Gastroesophageal sphincter (tissue), 4 donors: Measurements from ENCODE around the gene SFT2D3. TPM values are rescaled to one million over a fixed set of nuclear protein-coding genes. Genes with fewer than 3 reads are reported as not detected.

Experiments
- ATAC-seq: fragments of 150-250 bp; one replicate; pipeline ENCODE4 v1.9.1; 2016; ENCODE audit warnings: mild to moderate bottlenecking, moderate library complexity
- H3K27ac ChIP-seq, 4 donors: fragments of 200-600 bp; sonication (generic) in 3 of 4; 1 replicate in 3 of 4; 2 replicates in 1 of 4; pipeline ENCODE4 v1.5.1; 2016 to 2019
- H3K27me3 ChIP-seq: fragments of 200-600 bp; sonication (generic); one replicate; pipeline ENCODE4 v1.5.1; 2019
- H3K36me3 ChIP-seq, 2 donors: fragments of 200-600 bp; sonication (generic); one replicate each; pipeline ENCODE4 v1.5.1; 2019; ENCODE audit warnings: control low read depth in 1 of 2
- H3K4me1 ChIP-seq, 3 donors: fragments of 200-600 bp; sonication (generic); 1 replicate in 2 of 3; 2 replicates in 1 of 3; pipeline ENCODE4 v1.5.1; 2016 to 2019; ENCODE audit warnings: control low read depth in 2 of 3
- H3K4me3 ChIP-seq, 2 donors: fragments of 200-600 bp; sonication (generic); one replicate each; pipeline ENCODE4 v1.5.1; 2019; ENCODE audit warnings: mild to moderate bottlenecking in 1 of 2, moderate library complexity in 1 of 2
- H3K9me3 ChIP-seq, 3 donors: fragments of 200-600 bp; sonication (generic); one replicate each; pipeline ENCODE4 v1.5.1; 2017 to 2019; ENCODE audit warnings: control low read depth in 2 of 3
- CTCF ChIP-seq, 4 experiments: fragments of 200-600 bp in 2 of 4; fragments of 450-650 bp in 2 of 4; sonication (generic) in 1 of 4; IDR thresholded peaks; one replicate each; pipeline ENCODE4 v1.5.1; 2017 to 2019; ENCODE audit warnings: antibody characterized with exemption in 4 of 4, mild to moderate bottlenecking in 2 of 4, moderate library complexity in 2 of 4
- EP300 ChIP-seq: sonication (generic); formaldehyde crosslinking; IDR thresholded peaks from one replicate; pipeline ENCODE4 v1.6.1; 2017; ENCODE audit warnings: antibody characterized with exemption, mild to moderate bottlenecking
- POLR2A ChIP-seq, 2 donors: fragments of 450-650 bp; IDR thresholded peaks; one replicate each; pipeline ENCODE4 v1.6.1; 2017; ENCODE audit warnings: antibody characterized with exemption in 2 of 2, mild to moderate bottlenecking in 2 of 2, moderate library complexity in 1 of 2
- POLR2AphosphoS5 ChIP-seq: sonication (generic); formaldehyde crosslinking; IDR thresholded peaks from one replicate; pipeline ENCODE4 v1.6.1; 2017; ENCODE audit warnings: antibody characterized with exemption
- WGBS, 2 donors: methylation state at CpG; one replicate each; pipeline ENCODE4 v1.1.5; 2018; ENCODE audit warnings: low coverage in 1 of 2; 5-methylcytosine and 5-hydroxymethylcytosine counted together
- total RNA-seq, 4 donors: library from RNA; depleted of rRNA; stranded (reverse); fragments of >200 nt; gene quantifications; one replicate each; pipeline ENCODE4 v1.1.0, GENCODE V29; 2016

SFT2D3 gene
- total RNA-seq, 4 donors from 2014 or later = 7.2 to 15.2 (median 10.3) TPM

DNA sequence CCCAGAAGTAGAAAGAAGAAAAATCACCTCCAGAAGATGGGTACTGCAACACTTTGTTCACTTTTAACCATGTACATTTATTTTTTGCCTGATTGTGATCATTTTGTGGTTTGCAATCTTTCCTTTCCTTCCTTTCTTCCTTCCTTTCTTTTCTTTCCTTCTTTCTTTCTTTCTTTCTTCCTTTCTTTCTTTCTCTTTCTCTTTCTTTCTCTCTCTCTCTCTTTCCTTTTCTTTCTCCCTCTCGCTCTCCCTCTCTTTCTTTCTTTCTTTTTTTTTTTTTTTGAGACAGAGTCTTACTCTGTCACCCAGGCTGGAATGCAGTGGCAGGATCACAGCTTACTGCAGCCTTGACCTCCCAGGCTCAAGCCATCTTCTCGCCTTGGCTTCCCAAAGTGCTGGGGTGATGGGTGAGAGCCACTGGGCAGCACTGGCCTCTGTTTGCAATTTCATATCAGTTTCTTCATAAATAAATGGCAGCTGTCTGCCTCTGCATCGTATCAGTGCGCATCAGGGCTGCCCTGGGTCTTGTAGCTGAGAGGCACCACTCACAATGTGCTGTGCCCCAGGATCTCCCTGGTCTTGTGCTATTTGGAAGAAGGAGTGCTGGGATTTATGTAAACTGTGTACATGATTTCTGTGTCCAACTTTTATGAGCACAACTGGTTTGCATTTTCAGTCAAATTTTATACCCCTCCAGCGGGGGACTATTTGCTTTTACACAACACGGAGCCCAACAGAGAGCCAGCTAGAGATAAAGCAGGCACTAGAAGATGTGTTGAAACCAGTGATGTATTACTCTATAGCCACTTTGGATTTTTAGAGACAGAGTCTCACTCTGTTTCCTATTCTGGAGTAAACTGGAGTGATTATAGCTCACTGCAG lies 19.1 kb upstream of the SFT2D3 start:
- peak overlapping the region; percentile 26 to 80 (median 70) for H3K27ac ChIP-seq
- TF ChIP-seq EP300 (no peak), POLR2AphosphoS5 (no peak), POLR2A (IDR thresholded peaks at IDR 0.05) (no peak), CTCF (IDR thresholded peaks at IDR 0.05) (no peak)
- no peak overlapping the region for H3K4me3 ChIP-seq
- 77 to 90% methylated on average over 2 to 3 of the region's 6 CpGs for WGBS, 2 donors
- H3K4me1 ChIP-seq = peaks cover 0 to 75% (median 20%) of the 10 kb centered on the region in 3 donors
- no peaks in the 10 kb centered on the region for H3K9me3 ChIP-seq
- no peak for ATAC-seq
- H3K27me3 ChIP-seq = no peaks in the 10 kb centered on the region
- no peaks in the 10 kb centered on the region for H3K36me3 ChIP-seq

DNA sequence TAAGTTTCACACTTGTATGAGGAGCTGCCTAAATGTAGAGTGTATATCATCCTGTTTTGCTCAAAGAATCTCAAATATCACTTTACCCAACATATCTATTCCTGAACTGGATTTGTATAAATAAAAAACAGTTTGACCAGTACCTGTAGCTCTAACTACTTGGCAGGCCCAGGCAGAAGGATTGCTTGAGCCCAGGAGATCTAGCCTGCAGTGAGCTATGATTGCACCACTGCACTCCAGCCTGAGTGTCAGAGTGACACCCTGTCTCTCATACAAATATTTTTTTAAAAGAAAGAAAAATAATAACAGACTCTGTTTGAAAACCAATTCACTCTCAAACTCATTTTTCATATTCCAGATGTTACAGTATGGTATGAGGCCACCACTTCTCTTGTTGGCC lies 18.2 kb upstream of the SFT2D3 start:
- no peak for TF ChIP-seq EP300
- TF ChIP-seq POLR2A (IDR thresholded peaks at IDR 0.05) = no peak
- no peak for TF ChIP-seq CTCF (IDR thresholded peaks at IDR 0.05)
- no peak for TF ChIP-seq POLR2AphosphoS5
- Histone ChIP-seq H3K4me3 (no peak overlapping the region), H3K27ac (peak overlapping the region; percentile 26 to 80 (median 70)), H3K36me3 (no peaks in the 10 kb centered on the region), H3K27me3 (no peaks in the 10 kb centered on the region), H3K9me3 (no peaks in the 10 kb centered on the region), H3K4me1 (peaks cover 0 to 70% (median 20%) of the 10 kb centered on the region in 3 donors)
- ATAC-seq = no peak

GRCh38 chr2:127683757-127684156 lies 17.5 kb upstream of the SFT2D3 start:
- ATAC-seq = peak; percentile 5
- no peak for TF ChIP-seq EP300
- TF ChIP-seq POLR2A (IDR thresholded peaks at IDR 0.05) = no peak
- TF ChIP-seq CTCF (IDR thresholded peaks at IDR 0.05) = no peak
- TF ChIP-seq POLR2AphosphoS5 = no peak
- H3K9me3 ChIP-seq = no peaks in the 10 kb centered on the region
- H3K36me3 ChIP-seq = no peaks in the 10 kb centered on the region
- no peak overlapping the region for H3K4me3 ChIP-seq
- WGBS, 2 donors = 12 to 29% methylated on average over 6 to 8 of the region's 15 CpGs
- peak overlapping the region; percentile 26 to 80 (median 70) for H3K27ac ChIP-seq
- peaks cover 0 to 63% (median 20%) of the 10 kb centered on the region in 3 donors for H3K4me1 ChIP-seq
- no peaks in the 10 kb centered on the region for H3K27me3 ChIP-seq

DNA sequence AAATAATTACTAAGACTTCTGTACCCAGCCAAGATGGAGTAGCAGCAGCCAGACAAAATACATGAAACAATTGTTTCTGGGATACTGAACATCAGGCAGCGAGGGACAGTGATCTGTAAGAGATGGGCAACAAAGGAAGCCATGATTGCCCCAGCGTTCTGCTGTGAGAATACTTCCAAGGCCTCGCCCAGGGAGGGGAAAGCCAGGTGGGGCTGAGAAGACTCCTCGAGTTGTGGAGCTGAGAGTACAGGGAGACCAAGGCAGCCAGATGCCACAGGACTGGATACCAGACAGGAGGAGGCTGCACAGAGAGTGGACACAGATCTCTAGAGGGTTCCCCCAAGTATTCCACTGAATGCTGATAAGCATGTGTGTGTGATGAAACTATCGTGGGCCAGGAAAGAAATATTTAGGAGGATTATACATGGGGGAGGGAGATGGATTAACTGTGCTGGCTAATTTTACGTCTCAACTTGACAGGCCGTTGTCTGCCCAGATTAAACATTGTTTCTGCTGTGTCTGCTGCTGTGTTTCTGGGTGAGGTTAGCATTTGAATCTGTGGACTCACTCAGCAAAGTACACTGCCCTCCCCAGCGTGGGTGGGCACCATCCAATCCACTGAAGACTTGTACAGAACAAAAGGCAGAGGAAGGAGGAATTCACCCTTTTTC lies 15.8 kb upstream of the SFT2D3 start:
- Histone ChIP-seq H3K4me3 (no peak overlapping the region), H3K27me3 (no peaks in the 10 kb centered on the region), H3K9me3 (no peaks in the 10 kb centered on the region), H3K27ac (peak overlapping the region in 2 of 4 donors; percentile 45 to 53), H3K4me1 (peaks cover 0 to 51% (median 20%) of the 10 kb centered on the region in 3 donors), H3K36me3 (no peaks in the 10 kb centered on the region)
- ATAC-seq = no peak
- 54 to 61% methylated on average over 7 to 8 of the region's 8 CpGs for WGBS, 2 donors
- TF ChIP-seq EP300 (no peak), CTCF (IDR thresholded peaks at IDR 0.05) (no peak), POLR2A (IDR thresholded peaks at IDR 0.05) (no peak), POLR2AphosphoS5 (no peak)
